ENCODE measurements around the gene MME. TPM values are rescaled to one million over a fixed set of nuclear protein-coding genes. Genes with fewer than 3 reads are reported as not detected.
"Not testable (repeated sequence)": the region's sequence is repeated elsewhere in the genome, so short reads cannot be mapped to it uniquely, and the experiment has no call there.

The MME gene
- total and polyA plus RNA-seq, 8 donors, result under 0.01 to 49.4 (median 2.0) TPM; not detected in 1

- intact Hi-C loops (cut with DNase I; ENCODE audit: low total_unique reads), result no loop called here
- no peaks in the 10 kb centered on the region for H3K4me1 ChIP-seq
- H3K9me3 ChIP-seq, result no peaks in the 10 kb centered on the region
- TF ChIP-seq POLR2AphosphoS5 (IDR thresholded peaks at IDR 0.05) (no peak), POLR2A (IDR thresholded peaks at IDR 0.05) (no peak), EP300 (IDR thresholded peaks at IDR 0.05) (no peak), CTCF (IDR thresholded peaks at IDR 0.05) (no peak)
- no peak overlapping the region for H3K4me3 ChIP-seq
- no peaks in the 10 kb centered on the region for H3K27me3 ChIP-seq
- WGBS, 5 donors, result 49 to 66% (median 59%) methylated on average over 11 of the region's 11 CpGs
- peak in 1 of 2 donors; percentile 15 for DNase-seq
- H3K36me3 ChIP-seq, result no peaks in the 10 kb centered on the region
- H3K27ac ChIP-seq, result no peak overlapping the region
These were observed 31.1 kb downstream of the MME start for GRCh38 chr3:155110996-155111901.

- 62 to 78% (median 69%) methylated on average over 4 of the region's 4 CpGs for WGBS, 5 donors
- TF ChIP-seq CTCF (IDR thresholded peaks at IDR 0.05), result no peak
- no peak for TF ChIP-seq POLR2AphosphoS5 (IDR thresholded peaks at IDR 0.05)
- TF ChIP-seq EP300 (IDR thresholded peaks at IDR 0.05), result no peak
- no peak for TF ChIP-seq POLR2A (IDR thresholded peaks at IDR 0.05)
- intact Hi-C loops (cut with DNase I; ENCODE audit: low total_unique reads), result no loop called here
- no peaks in the 10 kb centered on the region for H3K9me3 ChIP-seq
- H3K36me3 ChIP-seq, result no peaks in the 10 kb centered on the region
- no peak overlapping the region for H3K27ac ChIP-seq
- H3K4me3 ChIP-seq, result no peak overlapping the region
- no peaks in the 10 kb centered on the region for H3K4me1 ChIP-seq
- no peak for DNase-seq
- no peaks in the 10 kb centered on the region for H3K27me3 ChIP-seq
These were observed 31.9 kb downstream of the MME start for GRCh38 chr3:155111971-155112370.

- 78 to 89% (median 86%) methylated on average over 5 of the region's 5 CpGs for WGBS, 5 donors
- intact Hi-C loops (cut with DNase I; ENCODE audit: low total_unique reads), result no loop called here
- Histone ChIP-seq H3K36me3 (no peaks in the 10 kb centered on the region), H3K4me1 (no peaks in the 10 kb centered on the region), H3K9me3 (no peaks in the 10 kb centered on the region), H3K27ac (no peak overlapping the region), H3K4me3 (no peak overlapping the region), H3K27me3 (no peaks in the 10 kb centered on the region)
- no peak for DNase-seq
- TF ChIP-seq POLR2AphosphoS5 (IDR thresholded peaks at IDR 0.05) (no peak), POLR2A (IDR thresholded peaks at IDR 0.05) (no peak), CTCF (IDR thresholded peaks at IDR 0.05) (no peak), EP300 (IDR thresholded peaks at IDR 0.05) (no peak)
These were observed 32.7 kb downstream of the MME start for GRCh38 chr3:155112661-155113389.

- H3K27me3 ChIP-seq; intact Hi-C loops (cut with DNase I; ENCODE audit: low total_unique reads); H3K36me3 ChIP-seq; H3K27ac ChIP-seq; H3K4me1 ChIP-seq; H3K9me3 ChIP-seq: not testable (repeated sequence)
- 0 to 29% (median 9%) methylated on average over 2 of the region's 14 CpGs; no CpG with 5 or more reads in 1 of the 5 donors for WGBS, 5 donors
- DNase-seq, result peak in 1 of 2 donors; percentile 33
- H3K4me3 ChIP-seq, result peak overlapping the region in 1 of 4 donors; percentile 19
These were observed 44.6 kb downstream of the MME start for GRCh38 chr3:155124745-155125144.
